ENCODE data around the gene SLC25A36.
"Not testable (repeated sequence)": the region's sequence is repeated elsewhere in the genome, so short reads cannot be mapped to it uniquely, and the experiment has no call there.

The SLC25A36 gene

GRCh38 chr3:140995881-140996280 lies 54.2 kb downstream of the SLC25A36 start:
- no peak for DNase-seq (ENCODE audit: low read depth)

GRCh38 chr3:141000027-141000663 lies 58.5 kb downstream of the SLC25A36 start:
- no peak for DNase-seq (ENCODE audit: low read depth)

GRCh38 chr3:141000686-141001085 lies 59.0 kb downstream of the SLC25A36 start:
- no peak for DNase-seq (ENCODE audit: low read depth)

GRCh38 chr3:141006344-141006743 lies 64.7 kb downstream of the SLC25A36 start:
- no peak for DNase-seq (ENCODE audit: low read depth)

- no peak for DNase-seq (ENCODE audit: low read depth)
Observed at GRCh38 chr3:141009496-141009895, 67.9 kb downstream of the SLC25A36 start.

GRCh38 chr3:141011232-141011996 lies 69.8 kb downstream of the SLC25A36 start:
- DNase-seq (ENCODE audit: low read depth): peak; percentile 52

GRCh38 chr3:141011997-141012262 lies 70.3 kb downstream of the SLC25A36 start:
- DNase-seq (ENCODE audit: low read depth): no peak

GRCh38 chr3:141012571-141012970 lies 70.9 kb downstream of the SLC25A36 start:
- DNase-seq (ENCODE audit: low read depth): no peak

- no peak for DNase-seq (ENCODE audit: low read depth)
Observed at GRCh38 chr3:141015481-141015880, 73.8 kb downstream of the SLC25A36 start.

- not testable (repeated sequence) for DNase-seq (ENCODE audit: low read depth)
Observed at GRCh38 chr3:141017366-141018322, 76.0 kb downstream of the SLC25A36 start.

- DNase-seq (ENCODE audit: low read depth): no peak
Observed at GRCh38 chr3:141019244-141019643, 77.6 kb downstream of the SLC25A36 start.

- no peak for DNase-seq (ENCODE audit: low read depth)
Observed at GRCh38 chr3:141020143-141020830, 78.7 kb downstream of the SLC25A36 start.

GRCh38 chr3:141021261-141021660 lies 79.6 kb downstream of the SLC25A36 start:
- DNase-seq (ENCODE audit: low read depth): no peak
